Nephron progenitor cell (in vitro differentiated cells): Measurements from ENCODE around the gene LETM1.
A peak's percentile ranks its signal among the peaks of the same experiment; 100 is the strongest.

ENCODE experiments used
- DNase-seq: peaks from one replicate; pipeline ENCODE4 v3.0.0; 2021
- H3K27ac Mint-ChIP-seq: 2 replicates; pipeline ENCODE4 v1.8.0; 2021; ENCODE audit warnings: mild to moderate bottlenecking, moderate library complexity, mixed read lengths
- H3K27me3 Mint-ChIP-seq: 2 replicates; pipeline ENCODE4 v1.8.0; 2021; ENCODE audit warnings: mild to moderate bottlenecking, low read depth, mixed read lengths; ENCODE audit not compliant: poor library complexity
- H3K36me3 Mint-ChIP-seq: 2 replicates; pipeline ENCODE4 v1.8.0; 2021; ENCODE audit warnings: low read depth, mixed read lengths
- H3K4me1 Mint-ChIP-seq: 2 replicates; pipeline ENCODE4 v1.8.0; 2021; ENCODE audit warnings: mixed read lengths
- H3K4me3 Mint-ChIP-seq: 2 replicates; pipeline ENCODE4 v1.8.0; 2021; ENCODE audit warnings: mild to moderate bottlenecking, moderate library complexity, mixed read lengths
- H3K9me3 Mint-ChIP-seq: 2 replicates; pipeline ENCODE4 v1.8.0; 2021; ENCODE audit warnings: mild to moderate bottlenecking, moderate library complexity, mixed read lengths
- TF ChIP-seq, protein P1 (sequence below): fragments of 200-600 bp; sonication (generic); IDR thresholded peaks from 2 replicates; pipeline ENCODE4 v1.5.0; 2021; ENCODE audit warnings: antibody characterized with exemption

Gene LETM1

GRCh38 chr4:1826531-1827350 lies 29.2 kb downstream of the LETM1 start:
- no peak for DNase-seq
- TF ChIP-seq, protein P1, sequence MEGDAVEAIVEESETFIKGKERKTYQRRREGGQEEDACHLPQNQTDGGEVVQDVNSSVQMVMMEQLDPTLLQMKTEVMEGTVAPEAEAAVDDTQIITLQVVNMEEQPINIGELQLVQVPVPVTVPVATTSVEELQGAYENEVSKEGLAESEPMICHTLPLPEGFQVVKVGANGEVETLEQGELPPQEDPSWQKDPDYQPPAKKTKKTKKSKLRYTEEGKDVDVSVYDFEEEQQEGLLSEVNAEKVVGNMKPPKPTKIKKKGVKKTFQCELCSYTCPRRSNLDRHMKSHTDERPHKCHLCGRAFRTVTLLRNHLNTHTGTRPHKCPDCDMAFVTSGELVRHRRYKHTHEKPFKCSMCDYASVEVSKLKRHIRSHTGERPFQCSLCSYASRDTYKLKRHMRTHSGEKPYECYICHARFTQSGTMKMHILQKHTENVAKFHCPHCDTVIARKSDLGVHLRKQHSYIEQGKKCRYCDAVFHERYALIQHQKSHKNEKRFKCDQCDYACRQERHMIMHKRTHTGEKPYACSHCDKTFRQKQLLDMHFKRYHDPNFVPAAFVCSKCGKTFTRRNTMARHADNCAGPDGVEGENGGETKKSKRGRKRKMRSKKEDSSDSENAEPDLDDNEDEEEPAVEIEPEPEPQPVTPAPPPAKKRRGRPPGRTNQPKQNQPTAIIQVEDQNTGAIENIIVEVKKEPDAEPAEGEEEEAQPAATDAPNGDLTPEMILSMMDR: no peak

DNA sequence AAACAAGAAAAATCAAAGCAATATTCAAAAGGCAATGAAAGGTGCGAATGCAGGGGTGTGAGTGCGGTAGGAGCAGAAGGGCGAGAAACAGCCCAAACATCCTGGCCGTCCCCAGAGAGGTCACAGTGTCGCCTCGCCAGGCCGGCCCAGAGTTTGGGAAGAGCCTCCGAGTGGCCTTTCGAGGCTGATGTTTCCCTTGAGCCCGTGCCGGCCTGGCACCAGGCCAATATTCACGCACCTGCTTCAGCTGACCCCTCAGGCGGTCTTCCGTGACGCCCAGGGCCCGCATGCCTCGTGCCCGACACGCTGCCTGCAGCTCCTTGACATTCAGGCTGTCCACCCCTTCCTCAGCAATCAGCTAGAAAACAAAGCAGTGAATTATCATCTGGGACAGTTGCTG lies 30.6 kb downstream of the LETM1 start:
- Mint-ChIP-seq H3K4me1 (peaks cover 15% of the 10 kb centered on the region), H3K4me3 (no peak overlapping the region), H3K9me3 (peaks cover 15% of the 10 kb centered on the region), H3K27ac (no peak overlapping the region), H3K27me3 (peaks cover 3% of the 10 kb centered on the region), H3K36me3 (peaks cover 54% of the 10 kb centered on the region)
- TF ChIP-seq, protein P1: no peak
- no peak for DNase-seq

More at GRCh38 chr4:1826531-1827350, 29.2 kb downstream of the LETM1 start:
- H3K4me1 Mint-ChIP-seq: peaks cover 15% of the 10 kb centered on the region
- peaks cover 66% of the 10 kb centered on the region for H3K36me3 Mint-ChIP-seq
- peaks cover 3% of the 10 kb centered on the region for H3K27me3 Mint-ChIP-seq
- peaks cover 19% of the 10 kb centered on the region for H3K9me3 Mint-ChIP-seq
- H3K27ac Mint-ChIP-seq: peak overlapping the region; percentile 29
- H3K4me3 Mint-ChIP-seq: peak overlapping the region; percentile 35

GRCh38 chr4:1824746-1825145 lies 31.2 kb downstream of the LETM1 start:
- TF ChIP-seq, protein P1: no peak
- H3K36me3 Mint-ChIP-seq: peaks cover 54% of the 10 kb centered on the region
- peaks cover 3% of the 10 kb centered on the region for H3K27me3 Mint-ChIP-seq
- no peak for DNase-seq
- peaks cover 10% of the 10 kb centered on the region for H3K4me1 Mint-ChIP-seq
- H3K27ac Mint-ChIP-seq: no peak overlapping the region
- no peak overlapping the region for H3K4me3 Mint-ChIP-seq
- peaks cover 10% of the 10 kb centered on the region for H3K9me3 Mint-ChIP-seq

DNA sequence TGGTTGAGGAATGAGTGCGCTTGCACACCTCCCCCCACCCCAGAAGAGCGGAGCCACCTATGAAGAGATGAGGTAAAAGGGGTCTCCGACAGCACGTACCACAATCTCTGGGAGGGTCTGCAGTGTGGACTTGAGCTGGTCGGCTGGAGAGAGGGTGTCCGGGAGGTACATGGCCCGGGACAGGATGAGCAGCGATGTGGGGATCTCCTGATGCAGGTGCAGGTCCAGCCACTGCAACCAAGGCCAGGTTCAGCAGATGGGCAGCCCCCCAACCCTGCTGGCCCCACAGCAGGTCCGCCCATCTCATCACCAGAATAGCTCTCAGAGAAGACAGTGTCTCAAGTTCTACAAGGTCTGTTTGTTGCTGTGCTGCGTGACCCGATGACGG lies 32.4 kb downstream of the LETM1 start:
- Mint-ChIP-seq H3K27ac (no peak overlapping the region), H3K4me3 (no peak overlapping the region), H3K36me3 (peaks cover 55% of the 10 kb centered on the region), H3K9me3 (peaks cover 3% of the 10 kb centered on the region), H3K27me3 (peaks cover 3% of the 10 kb centered on the region), H3K4me1 (peaks cover 6% of the 10 kb centered on the region)
- TF ChIP-seq, protein P1: no peak
- DNase-seq: no peak

- H3K27me3 Mint-ChIP-seq: peaks cover 3% of the 10 kb centered on the region
- no peak for DNase-seq
- no peak overlapping the region for H3K27ac Mint-ChIP-seq
- H3K9me3 Mint-ChIP-seq: peaks cover 3% of the 10 kb centered on the region
- peaks cover 6% of the 10 kb centered on the region for H3K4me1 Mint-ChIP-seq
- H3K4me3 Mint-ChIP-seq: no peak overlapping the region
- H3K36me3 Mint-ChIP-seq: peaks cover 55% of the 10 kb centered on the region
- TF ChIP-seq, protein P1: no peak
These were observed 33.1 kb downstream of the LETM1 start for GRCh38 chr4:1822568-1823544.
